PC-9 (cell line): Measurements from ENCODE around the gene ATCAY. TPM values are rescaled to one million over a fixed set of nuclear protein-coding genes. Genes with fewer than 3 reads are reported as not detected.
"Not testable (repeated sequence)": the region's sequence is repeated elsewhere in the genome, so short reads cannot be mapped to it uniquely, and the experiment has no call there.

ENCODE experiments used
- BruUV-seq: library from RNA; stranded (reverse); fragments of 400-500 nt; replicated peaks from 2 replicates; lab custom pipeline; 2021; lab: Mats Ljungman, UMichigan
- CTCF ChIA-PET: fragments of 300-600 bp; sonication (Branson Sonifier 250); formaldehyde crosslinking; loops from one replicate; lab custom pipeline; 2022; ENCODE audit warnings: antibody characterized with exemption; lab: Charles Lee
- POLR2A ChIA-PET: fragments of 300-600 bp; sonication (Branson Sonifier 250); formaldehyde crosslinking; loops from one replicate; lab custom pipeline; 2022; ENCODE audit warnings: antibody characterized with exemption; ENCODE audit not compliant: unreplicated experiment; lab: Charles Lee
- DNase-seq, 2 experiments: peaks; one replicate each; pipeline versions ENCODE4 v3.0.0 to v3.0.0-alpha.2; 2015 to 2022; ENCODE audit warnings: mixed read lengths in 1 of 2
- H2AFZ ChIP-seq: fragments of 200-600 bp; sonication (generic); 2 replicates; pipeline ENCODE4 v1.8.1; 2017; ENCODE audit warnings: antibody characterized with exemption
- H3F3A ChIP-seq: fragments of 200-600 bp; sonication (generic); 2 replicates; pipeline ENCODE4 v1.8.1; 2017; ENCODE audit warnings: antibody characterized with exemption, mild to moderate bottlenecking, low read depth; ENCODE audit not compliant: insufficient read depth
- H3K27ac ChIP-seq: fragments of 200-600 bp; sonication (generic); 2 replicates; pipeline ENCODE4 v1.6.1; 2016; ENCODE audit warnings: mixed run types
- H3K27me3 ChIP-seq: fragments of 200-600 bp; sonication (generic); 2 replicates; pipeline ENCODE4 v1.6.1; 2016; ENCODE audit warnings: low read depth, mixed run types; ENCODE audit not compliant: insufficient read depth
- H3K36me3 ChIP-seq: fragments of 200-600 bp; sonication (generic); 2 replicates; pipeline ENCODE4 v1.6.1; 2016; ENCODE audit warnings: low read depth, mixed run types
- H3K4me1 ChIP-seq: fragments of 200-600 bp; sonication (generic); replicated peaks from 2 replicates; pipeline ENCODE4 v1.6.1; 2016; ENCODE audit warnings: mixed run types; ENCODE audit not compliant: insufficient read depth
- H3K4me2 ChIP-seq: fragments of 200-600 bp; sonication (generic); 2 replicates; pipeline ENCODE4 v1.6.1; 2017; ENCODE audit warnings: mixed run types
- H3K4me3 ChIP-seq: fragments of 200-600 bp; sonication (generic); 2 replicates; pipeline ENCODE4 v1.6.1; 2016; ENCODE audit warnings: mixed run types
- H3K79me2 ChIP-seq: fragments of 200-600 bp; sonication (generic); 2 replicates; pipeline ENCODE4 v1.6.1; 2017; ENCODE audit warnings: low read depth, mixed run types
- H3K9me2 ChIP-seq: fragments of 200-600 bp; sonication (generic); 2 replicates; pipeline ENCODE4 v1.8.1; 2017; ENCODE audit warnings: mild to moderate bottlenecking; ENCODE audit not compliant: insufficient read depth
- H3K9me3 ChIP-seq: fragments of 200-600 bp; sonication (generic); 2 replicates; pipeline ENCODE4 v1.8.1; 2016; ENCODE audit warnings: low read depth; ENCODE audit not compliant: insufficient read depth
- H4K20me1 ChIP-seq: fragments of 200-600 bp; sonication (generic); 2 replicates; pipeline ENCODE4 v1.8.1; 2017; ENCODE audit not compliant: insufficient read depth
- EZH2 ChIP-seq: fragments of 200-600 bp; sonication (generic); IDR thresholded peaks from 2 replicates; pipeline ENCODE4 v1.8.0; 2017; ENCODE audit warnings: antibody characterized with exemption, low read depth
- intact Hi-C: fragments of 100-400 bp; cut with micrococcal nuclease; formaldehyde crosslinking; loops from one replicate; pipeline ENCODE4 v1.10.0; 2022; ENCODE audit not compliant: unreplicated experiment
- total RNA-seq: library from RNA; stranded (reverse); gene quantifications from 2 replicates; pipeline ENCODE4 v1.2.3, GENCODE V29; 2021
- TF ChIP-seq, protein P1 (sequence below): fragments of 200-600 bp; sonication (generic); conservative IDR thresholded peaks from 2 replicates; pipeline ENCODE4 v1.6.1; 2017; ENCODE audit warnings: mixed run types, antibody characterized with exemption, mild to moderate bottlenecking, moderate library complexity

The ATCAY gene
- total RNA-seq, 1 experiment from 2014 or later = not detected

DNA sequence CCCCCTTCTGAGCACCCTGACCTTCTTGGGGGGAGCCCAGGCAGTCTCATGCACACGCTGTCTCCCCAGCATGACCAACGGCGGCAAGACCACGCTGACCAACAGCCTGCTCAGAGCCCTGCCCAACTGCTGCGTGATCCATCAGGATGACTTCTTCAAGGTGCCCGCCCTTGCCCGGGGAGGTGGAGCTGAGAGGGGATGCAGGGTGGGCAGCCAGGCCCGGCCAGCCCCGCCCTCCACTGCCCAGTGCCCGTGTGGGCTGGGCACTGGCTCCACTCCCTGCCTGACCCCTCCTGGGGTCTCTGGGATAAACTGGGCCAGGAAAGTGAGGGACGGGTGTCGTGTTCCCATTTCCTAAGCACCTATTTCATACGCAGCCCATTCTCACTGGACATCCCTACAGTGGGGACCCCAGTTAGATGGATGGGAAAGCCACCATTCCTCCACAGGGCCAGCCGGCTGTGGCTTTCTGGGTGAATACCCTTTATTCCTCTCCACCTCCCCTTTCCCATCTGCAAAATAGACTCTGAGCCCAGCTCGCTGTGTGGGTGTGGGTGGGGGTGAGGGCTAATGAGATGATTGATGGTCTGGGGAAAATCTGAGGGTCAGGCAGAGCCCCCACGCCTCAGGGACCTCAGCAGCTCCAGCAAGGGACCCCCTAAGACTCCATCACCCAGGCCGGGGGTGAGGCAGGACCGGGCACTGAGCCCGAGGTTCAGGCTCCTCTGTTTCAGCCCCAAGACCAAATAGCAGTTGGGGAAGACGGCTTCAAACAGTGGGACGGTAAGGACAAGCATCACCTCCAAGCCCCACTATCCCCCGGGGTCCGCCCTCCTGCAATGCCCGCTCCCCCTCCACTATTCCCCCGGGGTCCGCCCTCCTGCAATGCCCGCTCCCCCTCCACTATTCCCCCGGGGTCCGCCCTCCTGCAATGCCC lies 56.3 kb downstream of the ATCAY start:
- no peaks in the 10 kb centered on the region for H3K4me1 ChIP-seq
- ChIA-PET CTCF (no interaction called here), POLR2A (no interaction called here)
- no peaks in the 10 kb centered on the region for H3K79me2 ChIP-seq
- no peaks in the 10 kb centered on the region for H3K27me3 ChIP-seq
- TF ChIP-seq EZH2 = no peak
- TF ChIP-seq, protein P1, sequence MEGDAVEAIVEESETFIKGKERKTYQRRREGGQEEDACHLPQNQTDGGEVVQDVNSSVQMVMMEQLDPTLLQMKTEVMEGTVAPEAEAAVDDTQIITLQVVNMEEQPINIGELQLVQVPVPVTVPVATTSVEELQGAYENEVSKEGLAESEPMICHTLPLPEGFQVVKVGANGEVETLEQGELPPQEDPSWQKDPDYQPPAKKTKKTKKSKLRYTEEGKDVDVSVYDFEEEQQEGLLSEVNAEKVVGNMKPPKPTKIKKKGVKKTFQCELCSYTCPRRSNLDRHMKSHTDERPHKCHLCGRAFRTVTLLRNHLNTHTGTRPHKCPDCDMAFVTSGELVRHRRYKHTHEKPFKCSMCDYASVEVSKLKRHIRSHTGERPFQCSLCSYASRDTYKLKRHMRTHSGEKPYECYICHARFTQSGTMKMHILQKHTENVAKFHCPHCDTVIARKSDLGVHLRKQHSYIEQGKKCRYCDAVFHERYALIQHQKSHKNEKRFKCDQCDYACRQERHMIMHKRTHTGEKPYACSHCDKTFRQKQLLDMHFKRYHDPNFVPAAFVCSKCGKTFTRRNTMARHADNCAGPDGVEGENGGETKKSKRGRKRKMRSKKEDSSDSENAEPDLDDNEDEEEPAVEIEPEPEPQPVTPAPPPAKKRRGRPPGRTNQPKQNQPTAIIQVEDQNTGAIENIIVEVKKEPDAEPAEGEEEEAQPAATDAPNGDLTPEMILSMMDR = no peak
- H3K27ac ChIP-seq = no peak overlapping the region
- H3K4me2 ChIP-seq = no peak overlapping the region
- DNase-seq = no peak
- no peak overlapping the region for H3K4me3 ChIP-seq
- no peaks in the 10 kb centered on the region for H3K9me3 ChIP-seq
- BruUV-seq = no TSS peak
- intact Hi-C loops = no loop called here
- no peaks in the 10 kb centered on the region for H3F3A ChIP-seq
- H3K9me2 ChIP-seq = no peaks in the 10 kb centered on the region
- H3K36me3 ChIP-seq = no peaks in the 10 kb centered on the region
- no peak overlapping the region for H2AFZ ChIP-seq
- no peaks in the 10 kb centered on the region for H4K20me1 ChIP-seq

DNA sequence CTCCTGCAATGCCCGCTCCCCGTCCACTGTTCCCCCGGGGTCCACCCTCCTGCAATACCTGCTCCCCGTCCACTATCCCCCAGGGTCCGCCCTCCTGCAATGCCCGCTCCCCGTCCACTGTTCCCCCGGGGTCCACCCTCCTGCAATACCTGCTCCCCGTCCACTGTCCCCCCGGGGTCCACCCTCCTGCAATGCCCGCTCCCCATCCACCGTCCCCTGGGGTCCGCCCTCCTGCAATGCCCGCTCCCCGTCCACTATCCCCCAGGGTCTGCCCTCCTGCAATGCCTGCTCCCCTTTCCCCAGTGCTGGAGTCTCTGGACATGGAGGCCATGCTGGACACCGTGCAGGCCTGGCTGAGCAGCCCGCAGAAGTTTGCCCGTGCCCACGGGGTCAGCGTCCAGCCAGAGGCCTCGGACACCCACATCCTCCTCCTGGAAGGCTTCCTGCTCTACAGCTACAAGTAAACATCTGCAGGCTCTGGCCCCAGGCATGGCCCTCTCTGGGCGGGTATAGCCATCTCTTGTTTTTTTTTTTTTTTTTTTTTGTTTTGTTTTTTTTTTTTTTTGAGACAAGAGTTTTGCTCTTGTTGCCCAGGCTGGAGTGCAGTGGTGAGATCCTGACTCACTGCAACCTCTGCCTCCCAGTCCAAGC lies 57.9 kb downstream of the ATCAY start:
- POLR2A ChIA-PET, H3K4me2 ChIP-seq, H3K4me1 ChIP-seq, H3K27ac ChIP-seq, H3K4me3 ChIP-seq, H3K27me3 ChIP-seq, BruUV-seq, H4K20me1 ChIP-seq, H3F3A ChIP-seq, DNase-seq, H3K36me3 ChIP-seq, H3K79me2 ChIP-seq, H2AFZ ChIP-seq, CTCF ChIA-PET, H3K9me2 ChIP-seq, intact Hi-C loops, H3K9me3 ChIP-seq: not testable (repeated sequence)

DNA sequence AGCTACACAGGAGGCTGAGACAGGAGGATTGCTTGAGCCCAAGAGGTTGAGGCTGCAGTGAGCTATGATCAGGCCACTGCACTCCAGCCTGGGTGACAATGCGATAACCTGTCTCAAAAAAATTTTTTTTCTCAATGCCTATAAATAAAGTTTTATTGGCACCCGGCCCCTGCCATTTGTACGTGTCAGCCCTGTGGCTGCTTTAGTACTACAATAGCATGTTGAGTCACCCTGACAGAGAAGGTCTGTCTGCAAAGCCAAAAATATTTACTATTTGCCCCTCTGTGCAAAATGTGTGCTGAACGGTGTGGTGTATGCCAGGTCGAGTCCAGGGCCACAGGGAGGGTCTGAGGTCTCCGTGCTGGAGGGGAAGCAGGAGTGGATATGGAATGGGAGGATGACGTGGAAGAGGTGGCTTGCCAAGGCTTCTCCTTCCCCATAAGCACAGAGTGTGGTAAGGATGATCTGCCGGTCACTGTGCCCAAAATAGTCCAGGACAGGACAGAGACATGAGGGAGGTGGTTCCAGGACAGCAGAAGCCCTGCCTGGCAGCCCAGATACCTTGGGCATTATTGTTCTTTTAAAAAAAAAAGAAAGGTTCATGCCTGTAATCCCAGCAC lies 62.4 kb downstream of the ATCAY start:
- no peak for DNase-seq
- Histone ChIP-seq H3K4me3 (no peak overlapping the region), H3K4me1 (no peaks in the 10 kb centered on the region), H3K27ac (no peak overlapping the region), H3K36me3 (no peaks in the 10 kb centered on the region), H4K20me1 (no peaks in the 10 kb centered on the region), H3F3A (no peaks in the 10 kb centered on the region), H3K9me2 (no peaks in the 10 kb centered on the region), H3K4me2 (no peak overlapping the region), H3K9me3 (no peaks in the 10 kb centered on the region), H2AFZ (no peak overlapping the region), H3K27me3 (no peaks in the 10 kb centered on the region), H3K79me2 (no peaks in the 10 kb centered on the region)
- TF ChIP-seq, protein P1 = no peak
- TF ChIP-seq EZH2 = no peak
- ChIA-PET CTCF (no interaction called here), POLR2A (no interaction called here)
- no TSS peak for BruUV-seq
- intact Hi-C loops = no loop called here
